Measurements from ENCODE around the gene AGO4.
"Not testable (repeated sequence)": the region's sequence is repeated elsewhere in the genome, so short reads cannot be mapped to it uniquely, and the experiment has no call there.

AGO4 gene

DNA sequence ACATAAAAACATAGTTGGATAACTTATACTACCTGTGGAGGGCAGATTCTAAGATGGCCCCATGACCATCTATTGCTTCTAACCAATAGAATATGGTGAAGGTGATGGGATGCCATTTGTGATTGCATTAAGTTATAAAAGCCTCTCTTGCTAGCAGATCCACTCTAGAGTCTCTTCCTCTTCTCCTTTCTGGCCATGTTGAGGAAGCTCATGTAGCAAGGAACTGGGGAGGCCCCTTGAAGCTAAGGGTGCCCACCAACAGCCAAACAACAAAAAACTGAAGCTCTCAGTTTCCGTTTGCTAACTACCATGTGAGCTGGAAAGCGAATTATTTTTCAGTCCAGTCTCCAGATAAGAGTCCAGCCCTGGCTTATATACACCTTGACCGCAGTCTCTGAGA is 59.2 kb downstream of the AGO4 start:
- DNase-seq, result no peak

- DNase-seq, result not testable (repeated sequence)
Measured at GRCh38 chr1:35869245-35869950, 61.6 kb downstream of the AGO4 start.

- no peak for DNase-seq
Measured at GRCh38 chr1:35870651-35871309, 63.0 kb downstream of the AGO4 start.

- DNase-seq, result no peak
Measured at GRCh38 chr1:35873243-35873750, 65.5 kb downstream of the AGO4 start.

DNA sequence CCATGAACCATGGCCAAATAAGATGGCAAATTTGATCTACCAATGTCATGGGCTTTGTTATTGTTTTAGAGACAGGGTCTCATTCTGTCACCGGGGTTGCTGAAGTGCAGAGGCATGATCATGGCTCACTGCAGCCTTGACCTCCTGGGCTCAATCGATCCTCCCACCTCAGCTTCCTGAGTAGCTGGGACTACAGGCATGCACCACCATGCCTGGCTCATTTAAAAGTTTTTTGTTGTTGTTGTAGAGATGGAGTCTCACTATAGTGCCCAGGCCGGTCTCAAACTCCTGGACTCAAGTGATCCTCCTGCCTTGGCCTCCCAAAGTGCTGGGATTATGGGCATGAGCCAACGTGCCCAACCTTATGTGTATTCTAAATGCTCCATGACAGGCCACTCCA is 66.3 kb downstream of the AGO4 start:
- DNase-seq, result not testable (repeated sequence)

DNA sequence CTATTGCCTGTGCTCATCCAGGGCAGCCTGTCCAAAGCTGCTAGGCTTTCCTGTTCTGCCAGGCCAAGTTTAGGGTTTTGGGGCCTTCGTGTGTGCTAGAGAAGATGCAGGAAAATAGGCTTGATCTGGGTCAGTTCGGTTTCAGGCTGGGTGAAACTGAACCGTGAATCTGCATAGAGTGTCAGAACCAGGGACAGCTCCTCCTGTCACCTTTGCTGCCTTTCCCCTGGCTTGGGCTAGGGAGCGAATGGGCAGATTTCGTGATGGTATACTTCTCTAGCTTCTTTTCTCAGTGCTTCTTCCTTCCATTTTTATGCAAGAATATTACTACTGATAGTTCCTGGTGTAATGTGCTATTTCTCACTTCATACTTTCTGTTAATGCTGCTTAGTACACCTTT is 69.2 kb downstream of the AGO4 start:
- no peak for DNase-seq

- DNase-seq, result no peak
Measured at GRCh38 chr1:35881850-35882273, 74.0 kb downstream of the AGO4 start.

- no peak for DNase-seq
Measured at GRCh38 chr1:35882586-35882944, 74.7 kb downstream of the AGO4 start.

DNA sequence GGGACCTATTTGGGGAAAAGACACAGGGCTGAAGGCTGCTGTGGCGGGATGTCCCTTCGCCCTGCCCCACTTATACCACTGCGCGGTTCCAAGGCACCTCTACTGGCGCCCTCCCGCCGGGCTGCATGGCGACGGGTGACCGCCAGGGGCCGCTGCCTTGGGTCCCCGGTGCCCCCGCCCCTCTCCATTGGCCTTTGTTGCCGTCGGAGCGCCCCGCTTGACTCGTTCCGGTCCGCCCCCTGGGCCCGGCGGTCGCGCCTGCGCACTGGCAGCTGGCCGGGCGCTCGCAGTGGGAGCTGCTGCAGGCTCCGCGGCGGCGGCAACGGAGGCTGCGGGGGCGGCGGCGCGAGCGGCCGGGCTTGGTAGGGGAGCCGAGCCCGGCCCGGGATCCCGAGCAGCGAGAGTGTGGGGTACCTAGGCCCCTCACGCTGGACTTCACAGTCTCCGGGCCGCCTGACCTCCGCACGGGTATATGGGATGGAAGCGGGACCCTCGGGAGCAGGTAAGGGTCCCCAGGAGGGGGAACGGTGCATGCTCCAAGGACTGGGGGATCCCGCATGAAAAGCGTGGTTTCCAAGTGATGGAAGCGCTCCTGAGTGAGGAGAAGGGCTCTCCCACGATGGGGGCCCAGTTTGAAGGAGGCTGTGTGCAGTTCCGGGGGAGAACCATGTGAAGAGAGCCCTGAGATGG is 75.3 kb downstream of the AGO4 start, which contains the start of gene AGO1:
Gene AGO1, plus strand, starts transcription at position 265 of the 690 bp plus-strand sequence. Its CDS starts 213 bp downstream, at position 478.
- DNase-seq, result peak; percentile 97

DNA sequence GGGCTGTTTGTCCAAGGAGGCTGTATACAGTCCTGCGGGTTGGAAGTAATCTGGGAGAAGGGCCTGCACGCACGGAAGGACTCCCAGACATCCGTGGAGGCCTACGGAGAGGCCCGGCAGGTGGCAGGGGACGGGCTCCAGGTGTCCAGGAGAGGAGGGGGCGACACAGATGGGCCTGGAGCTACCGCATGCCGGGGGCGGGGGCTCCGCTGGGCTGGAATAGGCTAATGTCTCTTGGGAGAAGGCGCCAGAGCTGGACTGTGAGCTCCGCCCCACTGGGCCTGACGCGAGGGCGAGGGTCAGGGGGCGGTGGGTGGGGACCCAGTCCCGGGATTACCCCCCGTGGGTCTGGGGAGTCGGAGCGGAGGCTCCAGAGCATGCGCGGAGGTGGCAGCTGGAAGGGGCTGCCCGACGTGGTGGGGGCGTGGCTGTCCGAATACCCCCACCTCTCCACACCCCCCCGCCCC is 75.9 kb downstream of the AGO4 start:
- DNase-seq, result peak; percentile 70

GRCh38 chr1:35884934-35885333 is 77.1 kb downstream of the AGO4 start:
- no peak for DNase-seq

DNA sequence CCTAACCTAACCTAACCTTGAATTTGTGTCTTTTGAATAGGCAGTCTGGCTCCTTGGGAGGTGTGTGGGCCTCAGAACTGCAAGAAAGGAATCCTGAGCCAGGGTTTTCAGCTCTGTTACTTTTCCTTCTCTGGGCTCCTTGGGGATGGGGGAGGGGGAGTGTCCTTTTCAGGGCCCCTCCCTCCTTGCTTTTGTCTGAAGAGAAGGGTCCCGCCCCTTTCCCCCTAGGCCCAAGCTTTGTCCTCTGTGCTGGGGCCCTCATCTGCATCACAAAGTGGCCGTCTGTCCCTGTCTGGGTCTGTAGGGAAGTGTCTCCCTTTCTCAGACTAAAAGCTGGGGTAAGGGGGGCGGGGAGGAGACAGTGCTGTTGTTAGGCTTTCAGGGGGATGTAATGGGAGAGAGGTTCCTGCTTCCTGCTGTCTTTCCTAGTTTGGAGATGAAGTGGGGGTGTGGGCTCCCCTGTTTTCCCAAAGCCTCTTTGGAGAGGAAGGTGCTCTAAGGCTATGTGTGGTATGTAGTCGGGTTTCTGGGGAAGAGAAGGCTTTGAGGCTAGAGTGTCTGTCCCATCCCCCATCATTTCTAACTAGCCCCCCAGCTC is 78.2 kb downstream of the AGO4 start:
- peak; percentile 23 for DNase-seq

- DNase-seq, result peak; percentile 20
Measured at GRCh38 chr1:35886577-35887431, 79.0 kb downstream of the AGO4 start.

GRCh38 chr1:35887508-35887907 is 79.7 kb downstream of the AGO4 start:
- DNase-seq, result no peak

- DNase-seq, result no peak
Measured at GRCh38 chr1:35888255-35888654, 80.4 kb downstream of the AGO4 start.

DNA sequence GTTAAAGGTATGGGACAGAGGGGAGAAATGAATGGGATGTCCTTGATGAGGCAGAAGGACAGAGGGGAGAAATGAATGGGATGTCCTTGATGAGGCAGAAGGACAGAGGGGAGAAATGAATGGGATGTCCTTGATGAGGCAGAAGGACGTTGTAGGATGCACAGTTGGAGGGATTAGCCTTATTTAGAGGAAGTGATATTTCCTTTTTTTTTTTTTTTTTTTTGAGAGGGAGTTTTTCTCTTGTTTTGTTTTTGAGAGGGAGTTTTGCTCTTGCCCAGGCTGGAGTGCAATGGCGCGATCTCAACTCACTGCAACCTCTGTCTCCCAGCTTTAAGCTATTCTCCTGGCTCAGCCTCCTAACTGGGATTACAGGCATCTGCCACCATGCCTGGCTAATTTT is 81.2 kb downstream of the AGO4 start:
- not testable (repeated sequence) for DNase-seq

GRCh38 chr1:35893051-35893879 is 85.4 kb downstream of the AGO4 start:
- DNase-seq, result no peak

DNA sequence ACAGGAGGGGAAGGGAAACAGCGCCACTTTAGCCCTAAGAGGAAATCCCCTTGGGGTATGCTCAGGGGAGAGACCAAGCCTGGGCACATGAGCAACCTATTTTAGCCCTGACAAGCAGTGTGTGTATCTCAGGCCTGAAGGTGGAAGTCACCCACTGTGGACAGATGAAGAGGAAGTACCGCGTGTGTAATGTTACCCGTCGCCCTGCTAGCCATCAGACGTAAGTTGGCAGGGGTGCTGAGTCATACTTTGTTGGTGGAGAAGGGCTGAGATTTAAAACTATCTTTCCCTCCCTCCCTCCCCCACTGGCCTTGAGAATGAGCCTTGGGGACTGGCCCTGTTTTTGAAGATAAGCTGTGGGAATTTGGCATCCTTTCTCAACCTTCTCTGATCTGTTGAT is 86.4 kb downstream of the AGO4 start:
- peak; percentile 24 for DNase-seq

DNA sequence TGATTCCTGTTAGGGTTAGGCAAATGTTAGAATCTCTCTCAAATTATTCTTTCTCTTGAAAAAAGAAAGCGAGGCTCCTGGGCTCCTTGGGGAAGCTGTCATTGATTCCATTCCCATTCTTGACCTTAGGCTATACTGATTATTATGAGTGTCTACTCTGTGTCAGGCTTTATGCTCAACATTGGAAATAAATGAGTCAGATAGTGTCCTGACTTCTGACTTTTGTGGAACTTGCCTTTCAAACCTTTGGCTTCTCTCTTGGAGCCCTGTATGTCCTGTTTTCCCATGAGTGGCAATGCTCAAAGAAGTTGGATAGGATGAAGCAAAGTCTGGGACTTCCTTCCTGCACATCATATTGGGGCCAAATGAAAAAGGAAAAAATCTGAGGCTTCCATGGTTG is 86.8 kb downstream of the AGO4 start:
- no peak for DNase-seq

DNA sequence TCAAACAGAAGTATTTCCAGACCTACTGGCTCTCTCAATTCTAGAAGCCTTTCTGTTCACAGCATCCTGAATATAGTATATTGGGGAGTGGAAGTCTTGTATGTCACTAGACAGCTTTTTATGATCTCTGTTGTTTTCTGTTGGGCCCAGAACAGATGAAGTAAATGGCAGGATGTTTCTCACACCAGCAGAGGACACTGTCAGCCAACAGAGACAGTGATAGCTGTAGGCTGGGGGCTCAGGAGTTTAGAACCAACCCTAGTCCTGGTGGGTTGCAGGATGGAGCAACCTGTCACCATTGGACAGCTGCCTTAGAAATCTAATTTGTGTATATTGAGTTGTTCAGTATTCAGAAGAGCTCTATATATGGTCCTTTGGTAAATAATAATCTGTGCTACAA is 92.1 kb downstream of the AGO4 start:
- DNase-seq, result no peak

DNA sequence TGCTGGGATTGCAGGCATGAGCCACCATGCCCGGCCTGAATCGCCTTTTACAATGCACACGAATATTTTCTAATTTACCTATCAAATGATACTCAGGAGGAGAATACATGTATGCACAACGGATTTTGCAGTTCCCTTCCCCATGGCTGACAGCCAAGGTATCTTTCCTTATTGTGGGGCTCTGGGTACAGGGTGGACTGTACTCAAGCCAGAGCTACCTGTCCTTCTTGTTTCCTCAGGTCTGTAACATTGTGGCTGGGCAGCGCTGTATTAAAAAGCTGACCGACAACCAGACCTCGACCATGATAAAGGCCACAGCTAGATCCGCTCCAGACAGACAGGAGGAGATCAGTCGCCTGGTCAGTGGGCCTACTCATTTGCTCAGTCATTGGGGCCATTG is 93.4 kb downstream of the AGO4 start:
- no peak for DNase-seq

Measured in femur (tissue), 1 donor.